Sigmoid colon (tissue), 4 donors: ENCODE data around the gene PTGES2.

ENCODE experiments used
- EP300 ChIP-seq, 4 donors: sonication (generic); formaldehyde crosslinking; IDR thresholded peaks; one replicate each; pipeline ENCODE4 v1.6.1; 2017; ENCODE audit warnings: antibody characterized with exemption in 4 of 4
- POLR2A ChIP-seq, 2 donors: fragments of 450-650 bp; IDR thresholded peaks; one replicate each; pipeline ENCODE4 v1.6.1; 2016; ENCODE audit warnings: antibody characterized with exemption in 2 of 2, mild to moderate bottlenecking in 2 of 2, moderate library complexity in 2 of 2
- TF ChIP-seq, protein P1 (sequence below), 4 experiments: fragments of 450-650 bp in 3 of 4; fragments of 200-600 bp in 1 of 4; IDR thresholded peaks; one replicate each; pipeline ENCODE4 v1.5.1; 2016 to 2019; ENCODE audit warnings: antibody characterized with exemption in 4 of 4, mild to moderate bottlenecking in 3 of 4, moderate library complexity in 2 of 4

DNA sequence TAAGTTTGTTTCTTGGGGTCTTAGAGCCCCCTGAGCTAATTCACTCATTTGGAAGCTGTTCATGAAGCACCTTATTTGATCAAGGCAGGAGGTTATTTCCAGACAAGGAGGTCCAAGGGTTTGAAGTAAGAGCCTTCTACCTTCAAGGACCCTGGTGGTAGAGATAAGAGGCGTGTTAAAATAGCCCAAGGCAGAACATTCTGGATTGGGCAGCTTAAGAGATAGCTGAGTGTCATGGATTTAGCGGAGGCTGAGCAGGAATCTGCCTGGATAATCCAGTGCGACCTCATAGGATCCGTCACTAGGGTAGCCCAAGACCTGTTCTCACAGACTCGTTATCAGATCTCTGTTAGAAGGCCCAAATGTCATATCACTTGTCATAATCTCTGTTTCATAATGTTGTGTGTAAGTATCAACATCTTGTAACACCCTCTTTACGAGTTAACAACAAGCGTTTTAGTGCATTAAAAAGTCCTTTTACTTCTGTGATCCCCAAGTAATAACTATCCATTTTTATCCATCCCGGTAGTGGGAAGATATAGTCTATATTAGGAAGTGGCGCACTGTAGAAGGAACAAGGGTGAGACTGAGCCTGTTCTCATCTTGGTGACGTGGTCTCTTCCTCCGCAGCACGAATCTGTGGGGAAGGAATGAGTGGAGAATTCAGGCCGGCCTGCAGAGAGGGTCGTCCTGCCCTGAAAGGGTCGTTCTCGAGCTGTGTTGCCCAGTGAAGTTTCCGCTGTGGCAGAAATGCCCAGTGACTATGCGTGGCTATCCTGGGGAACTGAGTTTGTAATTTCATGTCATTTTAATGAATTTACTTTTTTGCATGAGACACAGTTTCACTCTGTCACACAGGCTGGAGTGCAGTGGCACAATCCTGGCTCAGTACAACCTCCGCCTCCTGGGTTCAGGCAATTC, 30.7 kb downstream of the PTGES2 start:
- TF ChIP-seq, protein P1, sequence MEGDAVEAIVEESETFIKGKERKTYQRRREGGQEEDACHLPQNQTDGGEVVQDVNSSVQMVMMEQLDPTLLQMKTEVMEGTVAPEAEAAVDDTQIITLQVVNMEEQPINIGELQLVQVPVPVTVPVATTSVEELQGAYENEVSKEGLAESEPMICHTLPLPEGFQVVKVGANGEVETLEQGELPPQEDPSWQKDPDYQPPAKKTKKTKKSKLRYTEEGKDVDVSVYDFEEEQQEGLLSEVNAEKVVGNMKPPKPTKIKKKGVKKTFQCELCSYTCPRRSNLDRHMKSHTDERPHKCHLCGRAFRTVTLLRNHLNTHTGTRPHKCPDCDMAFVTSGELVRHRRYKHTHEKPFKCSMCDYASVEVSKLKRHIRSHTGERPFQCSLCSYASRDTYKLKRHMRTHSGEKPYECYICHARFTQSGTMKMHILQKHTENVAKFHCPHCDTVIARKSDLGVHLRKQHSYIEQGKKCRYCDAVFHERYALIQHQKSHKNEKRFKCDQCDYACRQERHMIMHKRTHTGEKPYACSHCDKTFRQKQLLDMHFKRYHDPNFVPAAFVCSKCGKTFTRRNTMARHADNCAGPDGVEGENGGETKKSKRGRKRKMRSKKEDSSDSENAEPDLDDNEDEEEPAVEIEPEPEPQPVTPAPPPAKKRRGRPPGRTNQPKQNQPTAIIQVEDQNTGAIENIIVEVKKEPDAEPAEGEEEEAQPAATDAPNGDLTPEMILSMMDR (IDR thresholded peaks at IDR 0.05) = no peak
- TF ChIP-seq POLR2A (IDR thresholded peaks at IDR 0.05) (no peak), EP300 (IDR thresholded peaks at IDR 0.05) (no peak)
